ENCODE data around the gene GRID1. TPM values are rescaled to one million over a fixed set of nuclear protein-coding genes. Genes with fewer than 3 reads are reported as not detected.

GRID1 gene
- total RNA-seq, 1 donor from 2014 or later: 1.1 TPM

- no peaks in the 10 kb centered on the region for H3K4me1 Mint-ChIP-seq
- no peak for DNase-seq (ENCODE audit: low read depth, low spot score)
- TF ChIP-seq CTCF (conservative IDR thresholded peaks at IDR 0.05): no peak
- H3K9me3 Mint-ChIP-seq: no peaks in the 10 kb centered on the region
- no peak overlapping the region for H3K4me3 Mint-ChIP-seq
- H3K27ac Mint-ChIP-seq (ENCODE audit: unreplicated experiment): no peak overlapping the region
- no peaks in the 10 kb centered on the region for H3K27me3 Mint-ChIP-seq (ENCODE audit: low read depth)
- no peaks in the 10 kb centered on the region for H3K36me3 Mint-ChIP-seq (ENCODE audit: low read depth)
Measured at GRCh38 chr10:86049442-86049841, 317.2 kb downstream of the GRID1 start.

GRCh38 chr10:86048973-86049372, 317.6 kb downstream of the GRID1 start:
- DNase-seq (ENCODE audit: low read depth, low spot score): no peak
- Mint-ChIP-seq H3K27ac (ENCODE audit: unreplicated experiment) (no peak overlapping the region), H3K27me3 (ENCODE audit: low read depth) (no peaks in the 10 kb centered on the region), H3K4me1 (no peaks in the 10 kb centered on the region), H3K36me3 (ENCODE audit: low read depth) (no peaks in the 10 kb centered on the region), H3K4me3 (no peak overlapping the region), H3K9me3 (no peaks in the 10 kb centered on the region)
- no peak for TF ChIP-seq CTCF (conservative IDR thresholded peaks at IDR 0.05)

GRCh38 chr10:86048571-86048970, 318.0 kb downstream of the GRID1 start:
- Mint-ChIP-seq H3K9me3 (no peaks in the 10 kb centered on the region), H3K27me3 (ENCODE audit: low read depth) (no peaks in the 10 kb centered on the region), H3K27ac (ENCODE audit: unreplicated experiment) (no peak overlapping the region), H3K4me1 (no peaks in the 10 kb centered on the region), H3K36me3 (ENCODE audit: low read depth) (no peaks in the 10 kb centered on the region), H3K4me3 (no peak overlapping the region)
- no peak for DNase-seq (ENCODE audit: low read depth, low spot score)
- TF ChIP-seq CTCF (conservative IDR thresholded peaks at IDR 0.05): no peak

DNA sequence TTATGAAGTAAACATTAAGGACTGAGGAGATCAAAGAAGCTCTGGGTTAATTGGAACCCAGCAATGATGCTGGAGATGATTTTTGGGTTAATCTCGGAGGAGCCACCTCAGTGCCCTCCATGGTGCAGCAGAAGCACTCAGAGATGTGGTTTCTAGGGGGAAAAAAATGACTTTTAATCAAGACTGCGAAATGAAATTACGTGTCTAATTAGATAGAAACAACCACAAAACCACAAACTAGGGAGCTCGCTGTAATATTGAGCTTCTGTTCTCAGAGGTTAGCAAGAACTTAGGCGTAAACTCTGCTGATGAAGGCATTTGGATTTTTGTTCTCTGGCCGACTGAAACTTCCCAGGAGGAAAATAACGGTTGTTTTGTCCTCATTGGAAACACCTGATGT, 319.0 kb downstream of the GRID1 start:
- no peak overlapping the region for H3K27ac Mint-ChIP-seq (ENCODE audit: unreplicated experiment)
- no peak for TF ChIP-seq CTCF (conservative IDR thresholded peaks at IDR 0.05)

DNA sequence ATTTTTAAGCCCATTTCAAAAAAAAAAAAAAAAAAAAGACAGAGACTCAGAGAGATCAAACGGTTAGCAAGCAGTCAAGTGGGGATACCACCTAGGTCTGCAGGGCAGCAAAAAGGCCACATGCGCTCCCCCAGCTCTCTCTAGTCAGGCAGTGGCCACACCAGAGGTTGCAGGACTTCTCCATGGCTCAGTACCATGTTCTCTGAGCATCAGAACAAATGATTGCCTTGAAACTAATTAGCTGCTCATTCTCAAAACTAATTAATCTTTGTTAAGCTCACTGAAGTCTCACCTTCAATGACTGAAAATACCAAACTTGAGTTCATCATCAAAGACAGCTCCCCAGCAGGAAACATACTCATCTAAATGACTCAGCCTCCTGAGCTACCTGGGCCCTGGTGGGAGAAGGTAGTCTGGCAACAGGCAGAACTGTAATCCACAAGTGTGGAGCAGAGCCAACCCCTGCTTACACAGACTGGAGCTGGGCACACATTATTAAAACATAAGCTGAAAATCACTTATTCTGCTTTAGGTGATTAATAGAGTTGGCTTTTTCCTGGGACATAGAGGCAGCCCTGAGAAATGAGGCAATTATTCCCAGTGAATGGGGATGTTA, 319.6 kb downstream of the GRID1 start:
- H3K4me1 Mint-ChIP-seq: no peaks in the 10 kb centered on the region
- no peak overlapping the region for H3K4me3 Mint-ChIP-seq
- no peak overlapping the region for H3K27ac Mint-ChIP-seq (ENCODE audit: unreplicated experiment)
- H3K9me3 Mint-ChIP-seq: no peaks in the 10 kb centered on the region
- no peaks in the 10 kb centered on the region for H3K27me3 Mint-ChIP-seq (ENCODE audit: low read depth)
- TF ChIP-seq CTCF (conservative IDR thresholded peaks at IDR 0.05): no peak
- H3K36me3 Mint-ChIP-seq (ENCODE audit: low read depth): no peaks in the 10 kb centered on the region
- DNase-seq (ENCODE audit: low read depth, low spot score): no peak

More for the DNA sequence above, 319.0 kb downstream of the GRID1 start:
- H3K4me3 Mint-ChIP-seq: no peak overlapping the region
- no peaks in the 10 kb centered on the region for H3K27me3 Mint-ChIP-seq (ENCODE audit: low read depth)
- no peaks in the 10 kb centered on the region for H3K4me1 Mint-ChIP-seq
- no peaks in the 10 kb centered on the region for H3K36me3 Mint-ChIP-seq (ENCODE audit: low read depth)
- H3K9me3 Mint-ChIP-seq: no peaks in the 10 kb centered on the region
- DNase-seq (ENCODE audit: low read depth, low spot score): no peak

Measured in neural crest cell (in vitro differentiated cells).